Caco-2 (cell line): ENCODE measurements around the gene AKAP7. TPM values are rescaled to one million over a fixed set of nuclear protein-coding genes. Genes with fewer than 3 reads are reported as not detected.

ENCODE experiments used
- BruUV-seq: library from RNA; stranded (reverse); fragments of 400-500 nt; replicated peaks from 2 replicates; lab custom pipeline; 2021; lab: Mats Ljungman, UMichigan
- CTCF ChIA-PET: fragments of 300-600 bp; sonication (Branson Sonifier 250); formaldehyde crosslinking; loops from one replicate; lab custom pipeline; 2022; ENCODE audit warnings: antibody characterized with exemption; lab: Charles Lee
- POLR2A ChIA-PET: fragments of 300-600 bp; sonication (Branson Sonifier 250); formaldehyde crosslinking; loops from one replicate; lab custom pipeline; 2022; ENCODE audit warnings: antibody characterized with exemption; lab: Charles Lee
- DNase-seq, 2 experiments: peaks; one replicate each; pipeline versions ENCODE4 v3.0.0 to v3.0.0-alpha.2; 2020 to 2022
- H3K27me3 ChIP-seq: replicated peaks from 2 replicates; pipeline ENCODE4 v1.6.0; 2011; ENCODE audit warnings: low read length; ENCODE audit not compliant: control insufficient read depth, insufficient read depth
- H3K36me3 ChIP-seq: 2 replicates; pipeline ENCODE4 v1.5.1; 2011; ENCODE audit warnings: low read length; ENCODE audit not compliant: control insufficient read depth, insufficient read depth
- H3K4me1 ChIP-seq: fragments of 250-450 bp; sonication (Bioruptor Pico); 2 replicates; pipeline ENCODE4 v1.5.1; 2020; ENCODE audit warnings: mild to moderate bottlenecking
- H3K4me3 ChIP-seq: 2 replicates; pipeline ENCODE4 v1.5.1; 2011; ENCODE audit warnings: low read depth, mild to moderate bottlenecking, control low read depth, low read length
- H3K9me3 ChIP-seq: fragments of 250-450 bp; sonication (Bioruptor Pico); 2 replicates; pipeline ENCODE4 v1.5.1; 2020; ENCODE audit warnings: mild to moderate bottlenecking, moderate library complexity
- H3K27ac Mint-ChIP-seq: one replicate; pipeline ENCODE4 v1.8.0; 2022; ENCODE audit warnings: mixed read lengths; ENCODE audit not compliant: unreplicated experiment
- H3K27me3 Mint-ChIP-seq: one replicate; pipeline ENCODE4 v1.8.0; 2022; ENCODE audit warnings: mixed read lengths; ENCODE audit not compliant: insufficient read depth, unreplicated experiment
- H3K36me3 Mint-ChIP-seq: one replicate; pipeline ENCODE4 v1.8.0; 2022; ENCODE audit warnings: mild to moderate bottlenecking, mixed read lengths; ENCODE audit not compliant: insufficient read depth, unreplicated experiment
- H3K4me1 Mint-ChIP-seq: one replicate; pipeline ENCODE4 v1.8.0; 2022; ENCODE audit warnings: low read depth, mixed read lengths; ENCODE audit not compliant: unreplicated experiment
- H3K4me3 Mint-ChIP-seq: one replicate; pipeline ENCODE4 v1.8.0; 2022; ENCODE audit warnings: mild to moderate bottlenecking, moderate library complexity, mixed read lengths; ENCODE audit not compliant: unreplicated experiment
- H3K9me3 Mint-ChIP-seq: one replicate; pipeline ENCODE4 v1.8.0; 2022; ENCODE audit warnings: mixed read lengths; ENCODE audit not compliant: unreplicated experiment
- intact Hi-C: fragments of 100-400 bp; cut with micrococcal nuclease; formaldehyde crosslinking; loops from one replicate; pipeline ENCODE4 v1.10.0; 2022; ENCODE audit not compliant: unreplicated experiment
- total RNA-seq: library from RNA; stranded (reverse); gene quantifications from 2 replicates; pipeline ENCODE4 v1.2.3, GENCODE V29; 2022
- TF ChIP-seq, protein P1 (sequence below), 2 experiments: fragments of 200-600 bp in 1 of 2; IDR thresholded peaks; 1 replicate in 1 of 2; 2 replicates in 1 of 2; pipeline versions ENCODE4 v1.5.1 to v1.8.0; 2011 to 2022; ENCODE audit warnings: antibody characterized with exemption in 1 of 2, control low read depth in 1 of 2, inconsistent platforms in 1 of 2, low read depth in 1 of 2, low read length in 1 of 2, mild to moderate bottlenecking in 1 of 2, moderate library complexity in 1 of 2; ENCODE audit not compliant: insufficient read depth in 1 of 2, severe bottlenecking in 1 of 2, unreplicated experiment in 1 of 2

AKAP7 gene
- total RNA-seq, 1 experiment from 2014 or later = 5.6 TPM

DNA sequence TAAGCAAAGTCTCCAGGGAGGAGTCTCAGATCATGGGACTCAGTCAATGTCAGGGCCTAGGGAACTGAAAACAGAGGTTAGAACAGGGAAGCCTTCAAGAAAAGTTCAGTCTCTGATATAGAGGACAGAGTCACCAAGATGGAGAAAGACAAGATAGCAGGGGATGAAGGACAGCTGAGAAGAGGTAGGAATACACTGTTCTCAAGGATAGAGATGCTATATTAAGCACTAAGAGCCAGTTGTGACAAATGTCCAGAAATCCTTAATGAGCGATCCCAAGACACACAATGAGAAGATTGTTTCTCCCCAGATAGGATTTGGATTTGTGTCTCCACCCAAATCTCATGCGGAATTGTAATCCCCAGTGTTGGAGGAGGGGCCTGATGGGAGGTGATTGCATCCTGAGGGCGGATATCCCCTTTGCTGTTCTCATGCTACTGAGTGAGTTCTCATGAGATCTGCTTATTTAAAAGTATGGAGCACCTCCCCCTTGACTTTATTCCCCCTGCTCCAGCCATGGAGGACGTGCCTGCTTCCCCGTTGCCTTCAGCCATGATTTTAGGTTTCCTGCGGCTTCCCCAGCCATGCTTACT, 168.2 kb downstream of the AKAP7 start:
- BruUV-seq = no TSS peak
- no peaks in the 10 kb centered on the region for H3K36me3 ChIP-seq
- H3K9me3 ChIP-seq = no peaks in the 10 kb centered on the region
- H3K4me3 Mint-ChIP-seq = no peak overlapping the region
- intact Hi-C loops = no loop called here
- H3K9me3 Mint-ChIP-seq = peaks cover 3% of the 10 kb centered on the region
- H3K4me1 Mint-ChIP-seq = no peaks in the 10 kb centered on the region
- H3K27ac Mint-ChIP-seq = no peak overlapping the region
- H3K4me1 ChIP-seq = no peaks in the 10 kb centered on the region
- H3K4me3 ChIP-seq = no peak overlapping the region
- no peak for DNase-seq
- H3K27me3 Mint-ChIP-seq = no peaks in the 10 kb centered on the region
- ChIA-PET CTCF (no interaction called here), POLR2A (no interaction called here)
- TF ChIP-seq, protein P1, sequence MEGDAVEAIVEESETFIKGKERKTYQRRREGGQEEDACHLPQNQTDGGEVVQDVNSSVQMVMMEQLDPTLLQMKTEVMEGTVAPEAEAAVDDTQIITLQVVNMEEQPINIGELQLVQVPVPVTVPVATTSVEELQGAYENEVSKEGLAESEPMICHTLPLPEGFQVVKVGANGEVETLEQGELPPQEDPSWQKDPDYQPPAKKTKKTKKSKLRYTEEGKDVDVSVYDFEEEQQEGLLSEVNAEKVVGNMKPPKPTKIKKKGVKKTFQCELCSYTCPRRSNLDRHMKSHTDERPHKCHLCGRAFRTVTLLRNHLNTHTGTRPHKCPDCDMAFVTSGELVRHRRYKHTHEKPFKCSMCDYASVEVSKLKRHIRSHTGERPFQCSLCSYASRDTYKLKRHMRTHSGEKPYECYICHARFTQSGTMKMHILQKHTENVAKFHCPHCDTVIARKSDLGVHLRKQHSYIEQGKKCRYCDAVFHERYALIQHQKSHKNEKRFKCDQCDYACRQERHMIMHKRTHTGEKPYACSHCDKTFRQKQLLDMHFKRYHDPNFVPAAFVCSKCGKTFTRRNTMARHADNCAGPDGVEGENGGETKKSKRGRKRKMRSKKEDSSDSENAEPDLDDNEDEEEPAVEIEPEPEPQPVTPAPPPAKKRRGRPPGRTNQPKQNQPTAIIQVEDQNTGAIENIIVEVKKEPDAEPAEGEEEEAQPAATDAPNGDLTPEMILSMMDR (IDR thresholded peaks at IDR 0.05; ENCODE audit: insufficient read depth in 1 of 2, low read depth in 1 of 2, low read length in 1 of 2, severe bottlenecking in 1 of 2, unreplicated experiment in 1 of 2) = no peak
- no peaks in the 10 kb centered on the region for H3K36me3 Mint-ChIP-seq
- H3K27me3 ChIP-seq = no peaks in the 10 kb centered on the region; the same call in 1 of the 2 replicates

- H3K36me3 ChIP-seq = no peaks in the 10 kb centered on the region
- Mint-ChIP-seq H3K4me3 (no peak overlapping the region), H3K4me1 (no peaks in the 10 kb centered on the region), H3K36me3 (no peaks in the 10 kb centered on the region), H3K27me3 (no peaks in the 10 kb centered on the region), H3K27ac (no peak overlapping the region), H3K9me3 (peaks cover 18% of the 10 kb centered on the region)
- ChIA-PET CTCF (no interaction called here), POLR2A (no interaction called here)
- H3K4me3 ChIP-seq = no peak overlapping the region
- intact Hi-C loops = no loop called here
- DNase-seq = no peak
- TF ChIP-seq, protein P1 (IDR thresholded peaks at IDR 0.05; ENCODE audit: insufficient read depth in 1 of 2, low read depth in 1 of 2, low read length in 1 of 2, severe bottlenecking in 1 of 2, unreplicated experiment in 1 of 2) = no peak
- H3K4me1 ChIP-seq = no peaks in the 10 kb centered on the region
- peaks cover 8% of the 10 kb centered on the region for H3K9me3 ChIP-seq
- no TSS peak for BruUV-seq
- H3K27me3 ChIP-seq = no peaks in the 10 kb centered on the region; the same call in 1 of the 2 replicates
Measured at GRCh38 chr6:131305037-131305850, 170.0 kb downstream of the AKAP7 start.

DNA sequence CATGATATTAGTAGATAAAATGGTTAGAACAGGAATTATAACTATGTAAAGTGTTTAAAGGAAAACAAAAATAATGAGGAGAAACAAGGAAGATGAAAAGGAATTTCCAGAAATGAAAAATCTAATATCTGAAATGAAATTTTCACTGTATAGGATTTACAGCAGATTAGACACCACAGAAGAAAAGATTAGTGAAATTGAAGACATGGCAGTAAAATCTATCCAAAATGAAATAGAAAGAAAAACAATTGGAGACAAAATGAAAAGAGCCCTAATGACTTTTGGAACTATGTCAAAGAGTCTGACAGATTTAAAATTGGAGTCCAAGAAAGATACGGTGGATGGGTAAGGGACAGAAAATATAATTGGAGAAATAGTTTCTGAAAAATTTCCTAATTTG, 174.2 kb downstream of the AKAP7 start:
- CTCF ChIA-PET = no interaction called here
- Histone ChIP-seq H3K4me3 (no peak overlapping the region), H3K27me3 (no peaks in the 10 kb centered on the region; the same call in 1 of the 2 replicates), H3K4me1 (peaks cover 10% of the 10 kb centered on the region; the same call in 1 of the 2 replicates), H3K9me3 (peaks cover 8% of the 10 kb centered on the region), H3K36me3 (no peaks in the 10 kb centered on the region)
- H3K27me3 Mint-ChIP-seq = no peaks in the 10 kb centered on the region
- H3K4me1 Mint-ChIP-seq = peaks cover 9% of the 10 kb centered on the region
- DNase-seq = no peak
- intact Hi-C loops = no loop called here
- peaks cover 18% of the 10 kb centered on the region for H3K9me3 Mint-ChIP-seq
- H3K36me3 Mint-ChIP-seq = no peaks in the 10 kb centered on the region
- no TSS peak for BruUV-seq
- H3K4me3 Mint-ChIP-seq = no peak overlapping the region
- TF ChIP-seq, protein P1 (IDR thresholded peaks at IDR 0.05; ENCODE audit: insufficient read depth in 1 of 2, low read depth in 1 of 2, low read length in 1 of 2, severe bottlenecking in 1 of 2, unreplicated experiment in 1 of 2) = no peak
- no peak overlapping the region for H3K27ac Mint-ChIP-seq
- POLR2A ChIA-PET = no interaction called here
